Endothelial cell of umbilical vein (primary cell): ENCODE measurements around the gene YPEL1. TPM values are rescaled to one million over a fixed set of nuclear protein-coding genes. Genes with fewer than 3 reads are reported as not detected.
"Not testable (repeated sequence)": the region's sequence is repeated elsewhere in the genome, so short reads cannot be mapped to it uniquely, and the experiment has no call there.

Experiments used
- BruUV-seq: library from RNA; stranded (reverse); fragments of 400-500 nt; replicated peaks from 2 replicates; lab custom pipeline; 2021; lab: Mats Ljungman, UMichigan
- CTCF ChIA-PET: fragments of 300-600, 350-600 bp; sonication (Branson Sonifier 250); formaldehyde crosslinking; loops from one replicate; lab custom pipeline; 2021; ENCODE audit warnings: antibody characterized with exemption, inconsistent platforms; lab: Charles Lee
- POLR2A ChIA-PET: fragments of 300-600, 350-600 bp; sonication (Branson Sonifier 250); formaldehyde crosslinking; loops from one replicate; lab custom pipeline; 2021; ENCODE audit warnings: antibody characterized with exemption, inconsistent platforms; lab: Charles Lee
- DNase-seq: peaks from one replicate; pipeline ENCODE4 v3.0.0-alpha.2; 2011; ENCODE audit warnings: low read depth, low spot score
- FAIRE-seq: peaks from 2 replicates; lab custom pipeline; 2011; peaks lifted over from hg19 to GRCh38; lab: Jason Lieb, UNC
- H2AFZ ChIP-seq: 2 replicates; pipeline ENCODE4 v1.6.0; 2012; ENCODE audit warnings: low read depth, low read length, control low read depth, inconsistent platforms
- H3K27ac ChIP-seq: 2 replicates; pipeline ENCODE4 v1.5.1; 2011; ENCODE audit warnings: low read depth, mild to moderate bottlenecking, control low read depth, low read length, moderate library complexity; ENCODE audit not compliant: insufficient read depth
- H3K27me3 ChIP-seq, 2 experiments: 2 replicates each; pipeline versions ENCODE4 v1.6.0 to v1.6.1; 2011; ENCODE audit warnings: low read length in 2 of 2, mixed read lengths in 1 of 2; ENCODE audit not compliant: control insufficient read depth in 2 of 2, insufficient read depth in 2 of 2
- H3K36me3 ChIP-seq, 2 experiments: 2 replicates in 1 of 2; 3 replicates in 1 of 2; pipeline ENCODE4 v1.5.1; 2011; ENCODE audit warnings: low read length in 2 of 2, mild to moderate bottlenecking in 1 of 2, moderate library complexity in 1 of 2; ENCODE audit not compliant: control insufficient read depth in 2 of 2, insufficient read depth in 2 of 2; ENCODE audit errors: extremely low read depth in 1 of 2
- H3K4me1 ChIP-seq: 3 replicates; pipeline ENCODE4 v1.5.1; 2011; ENCODE audit warnings: mild to moderate bottlenecking, low read length; ENCODE audit not compliant: control insufficient read depth, insufficient read depth; ENCODE audit errors: extremely low read depth
- H3K4me2 ChIP-seq: 2 replicates; pipeline ENCODE4 v1.6.1; 2011; ENCODE audit warnings: low read length, control low read depth, mixed read lengths; ENCODE audit not compliant: insufficient read depth
- H3K4me3 ChIP-seq, 3 experiments: fragments of 200-600 bp in 1 of 3; sonication (generic), shearing (Covaris generic) in 1 of 3; replicated peaks in 1 of 3; 2 replicates each; pipeline ENCODE4 v1.5.1; 2011 to 2016; ENCODE audit warnings: control low read depth in 3 of 3, low read length in 3 of 3, mild to moderate bottlenecking in 2 of 3, inconsistent platforms in 1 of 3, low read depth in 1 of 3, moderate library complexity in 1 of 3; ENCODE audit not compliant: insufficient read depth in 1 of 3
- H3K79me2 ChIP-seq: 2 replicates; pipeline ENCODE4 v1.6.0; 2012; ENCODE audit warnings: low read length, inconsistent platforms; ENCODE audit not compliant: control insufficient read depth, insufficient read depth
- H3K9ac ChIP-seq: replicated peaks from 2 replicates; pipeline ENCODE3; 2011; ENCODE audit warnings: low read length, control low read depth; ENCODE audit not compliant: insufficient read depth; ENCODE audit errors: extremely low read depth
- H3K9me1 ChIP-seq: replicated peaks from 3 replicates; pipeline ENCODE4 v1.6.0; 2011; ENCODE audit warnings: mild to moderate bottlenecking, low read length; ENCODE audit not compliant: control insufficient read depth, insufficient read depth; ENCODE audit errors: extremely low read depth
- H3K9me3 ChIP-seq: replicated peaks from 2 replicates; pipeline ENCODE4 v1.5.1; 2012; ENCODE audit warnings: low read length, inconsistent platforms; ENCODE audit not compliant: control insufficient read depth, insufficient read depth
- H4K20me1 ChIP-seq: replicated peaks from 2 replicates; pipeline ENCODE3; 2011; ENCODE audit warnings: mild to moderate bottlenecking, low read length; ENCODE audit not compliant: control insufficient read depth, insufficient read depth; ENCODE audit errors: extremely low read depth
- GATA2 ChIP-seq: IDR thresholded peaks from 2 replicates; pipeline ENCODE4 v1.7.0; 2011; ENCODE audit warnings: low read depth, mild to moderate bottlenecking, moderate library complexity, mixed read lengths, low read length; ENCODE audit not compliant: insufficient read length, insufficient read depth
- MAX ChIP-seq: IDR thresholded peaks from 2 replicates; pipeline ENCODE4 v1.6.1; 2011; ENCODE audit not compliant: insufficient read depth, insufficient read length
- POLR2A ChIP-seq: IDR thresholded peaks from 2 replicates; pipeline ENCODE4 v1.6.1; 2012; ENCODE audit warnings: low read depth, mild to moderate bottlenecking, control low read depth, low read length
- POLR2AphosphoS5 ChIP-seq: IDR thresholded peaks from 2 replicates; pipeline ENCODE4 v1.6.1; 2012; ENCODE audit warnings: low read depth, mild to moderate bottlenecking, control low read depth, low read length, moderate library complexity; ENCODE audit not compliant: insufficient read depth
- dilution Hi-C: fragments of 300-500 bp; cut with MboI; formaldehyde crosslinking; loops from one replicate; pipeline ENCODE4 v1.15.0; 2019; ENCODE audit warnings: low sequenced_read_pairs; ENCODE audit not compliant: extremely low pct_ligation_motif_present
- intact Hi-C: fragments of 100-400 bp; cut with micrococcal nuclease; formaldehyde crosslinking; loops from one replicate; pipeline ENCODE4 v1.10.0; 2022
- polyA plus RNA-seq, 4 experiments: library from polyadenylated mRNA; depleted of rRNA in 3 of 4; stranded (reverse) in 3 of 4; unstranded in 1 of 4; fragments of >200 nt; gene quantifications; 2 replicates each; pipeline versions ENCODE4 v1.2.1 to v1.2.3, GENCODE V29; 2011 to 2012; ENCODE audit warnings: missing spikeins in 1 of 4
- total RNA-seq: library from RNA; stranded (reverse); gene quantifications from 2 replicates; pipeline ENCODE4 v1.2.3, GENCODE V29; 2021

YPEL1 gene
- total and polyA plus RNA-seq, 2 donors (not counting 3 experiments of a cell fraction or from before 2014, with no cell fraction given), result 3.7 to 6.2 TPM

GRCh38 chr22:21693333-21693998 lies 42.1 kb downstream of the YPEL1 start:
- Histone ChIP-seq H3K27ac (no peak overlapping the region), H3K4me3 (no peak overlapping the region), H2AFZ (no peak overlapping the region), H3K4me2 (no peak overlapping the region), H3K9ac (no peak overlapping the region), H3K9me1 (no peaks in the 10 kb centered on the region), H4K20me1 (no peaks in the 10 kb centered on the region), H3K9me3 (no peaks in the 10 kb centered on the region), H3K36me3 (peaks cover 0 to 45% of the 10 kb centered on the region in 2 experiments), H3K4me1 (no peaks in the 10 kb centered on the region), H3K27me3 (no peaks in the 10 kb centered on the region), H3K79me2 (no peaks in the 10 kb centered on the region)
- ChIA-PET CTCF (no interaction called here), POLR2A (no interaction called here)
- intact Hi-C loops, result no loop called here
- dilution Hi-C loops, result no loop called here
- TF ChIP-seq POLR2AphosphoS5, result no peak
- no peak for TF ChIP-seq POLR2A
- TF ChIP-seq GATA2, result no peak
- TF ChIP-seq MAX, result no peak
- no peak for DNase-seq
- BruUV-seq, result no TSS peak
- FAIRE-seq, result no peak

- H3K9ac ChIP-seq, H3K79me2 ChIP-seq, H2AFZ ChIP-seq, DNase-seq, H3K9me1 ChIP-seq, CTCF ChIA-PET, H3K9me3 ChIP-seq, H3K4me1 ChIP-seq, H3K4me3 ChIP-seq, H3K4me2 ChIP-seq, BruUV-seq, dilution Hi-C loops, FAIRE-seq, H3K27me3 ChIP-seq, intact Hi-C loops, POLR2A ChIA-PET, H3K27ac ChIP-seq, H4K20me1 ChIP-seq: not testable (repeated sequence)
- H3K36me3 ChIP-seq, result peaks cover 0 to 47% of the 10 kb centered on the region in 2 experiments
These were observed 42.7 kb downstream of the YPEL1 start for GRCh38 chr22:21692856-21693255.
